ENCODE results near the gene TLE6.
"Not testable (repeated sequence)": the region's sequence is repeated elsewhere in the genome, so short reads cannot be mapped to it uniquely, and the experiment has no call there.

TLE6 gene

DNA sequence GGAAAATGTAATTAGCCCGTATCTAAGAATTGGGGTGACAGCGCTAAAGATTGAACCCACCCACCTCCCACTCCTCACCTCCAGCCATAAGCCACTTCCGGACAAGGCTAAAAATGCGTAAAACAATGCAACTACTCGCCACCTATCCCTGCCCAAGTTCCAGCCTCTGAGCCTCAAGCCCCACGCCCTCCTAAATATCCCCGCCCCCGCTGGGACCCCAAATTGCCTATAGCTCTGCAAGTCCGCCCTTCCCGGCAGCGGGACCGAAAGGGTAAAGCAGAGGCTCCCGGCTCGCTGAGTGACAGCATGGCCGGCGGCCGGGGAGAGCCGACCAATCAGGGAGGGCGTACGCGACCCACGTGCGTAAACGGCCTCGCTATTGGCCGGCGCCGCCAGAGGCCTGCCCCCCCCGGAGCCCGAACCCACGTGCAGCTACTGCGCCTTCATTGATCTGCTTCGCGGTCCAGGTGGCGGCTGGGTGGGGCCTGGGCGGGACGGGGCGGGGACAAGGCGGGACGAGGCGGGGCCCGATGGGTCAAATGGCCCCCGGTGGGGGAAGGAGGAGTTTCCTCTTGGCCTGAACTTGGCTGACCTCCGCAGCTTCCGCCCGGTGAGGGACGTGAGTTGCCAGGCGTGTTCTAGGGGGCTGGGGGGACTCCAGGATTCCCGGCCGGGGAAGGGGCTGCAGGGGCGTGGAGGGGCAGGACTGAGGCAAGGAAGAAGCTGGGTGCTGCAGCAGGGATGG, at the start of gene TLE6:
TSS of gene TLE6 (plus strand) at position 564 of the 745 bp plus-strand sequence. CDS start 670 bp downstream, outside the sequence.
- peak in 1 of 2 donors; percentile 48 for DNase-seq

DNA sequence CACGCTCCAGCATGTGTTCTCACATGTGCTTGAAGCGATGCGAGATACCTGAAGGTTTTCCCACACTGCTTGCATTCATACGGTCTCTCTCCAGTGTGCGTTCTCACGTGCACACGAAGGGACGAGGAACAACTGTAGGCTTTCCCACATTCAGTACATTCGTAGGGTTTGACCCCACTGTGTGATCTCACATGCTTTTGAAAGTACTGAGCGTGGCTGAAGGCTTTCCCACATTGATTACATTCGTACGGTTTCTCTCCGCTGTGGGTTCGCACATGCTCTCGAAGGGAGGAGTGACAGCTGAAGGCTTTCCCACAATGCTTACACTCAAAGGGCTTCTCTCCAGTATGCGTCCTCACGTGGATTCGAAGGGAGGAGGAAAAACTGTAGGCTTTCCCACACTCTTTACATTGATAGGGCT, 43.9 kb upstream of the TLE6 start:
- no peak for DNase-seq

DNA sequence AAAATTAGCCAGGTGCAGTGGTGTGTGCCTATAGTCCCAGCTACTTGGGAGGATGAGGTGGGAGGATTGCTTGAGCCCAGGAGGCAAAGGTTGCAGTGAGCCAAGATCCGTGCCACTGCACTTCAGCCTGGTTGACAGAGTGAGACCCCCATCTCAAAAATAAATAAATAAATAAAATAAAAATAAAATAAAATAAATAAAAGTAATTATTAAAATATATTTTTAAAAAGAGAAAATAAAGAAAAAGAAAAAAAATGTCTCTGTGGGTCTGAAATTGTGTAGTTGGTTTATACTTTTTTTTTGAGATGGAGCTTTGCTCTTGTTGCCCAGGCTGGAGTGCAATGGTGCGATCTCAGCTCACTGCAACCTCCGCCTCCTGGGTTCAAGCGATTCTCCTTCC, 41.5 kb upstream of the TLE6 start:
- DNase-seq: not testable (repeated sequence)

DNA sequence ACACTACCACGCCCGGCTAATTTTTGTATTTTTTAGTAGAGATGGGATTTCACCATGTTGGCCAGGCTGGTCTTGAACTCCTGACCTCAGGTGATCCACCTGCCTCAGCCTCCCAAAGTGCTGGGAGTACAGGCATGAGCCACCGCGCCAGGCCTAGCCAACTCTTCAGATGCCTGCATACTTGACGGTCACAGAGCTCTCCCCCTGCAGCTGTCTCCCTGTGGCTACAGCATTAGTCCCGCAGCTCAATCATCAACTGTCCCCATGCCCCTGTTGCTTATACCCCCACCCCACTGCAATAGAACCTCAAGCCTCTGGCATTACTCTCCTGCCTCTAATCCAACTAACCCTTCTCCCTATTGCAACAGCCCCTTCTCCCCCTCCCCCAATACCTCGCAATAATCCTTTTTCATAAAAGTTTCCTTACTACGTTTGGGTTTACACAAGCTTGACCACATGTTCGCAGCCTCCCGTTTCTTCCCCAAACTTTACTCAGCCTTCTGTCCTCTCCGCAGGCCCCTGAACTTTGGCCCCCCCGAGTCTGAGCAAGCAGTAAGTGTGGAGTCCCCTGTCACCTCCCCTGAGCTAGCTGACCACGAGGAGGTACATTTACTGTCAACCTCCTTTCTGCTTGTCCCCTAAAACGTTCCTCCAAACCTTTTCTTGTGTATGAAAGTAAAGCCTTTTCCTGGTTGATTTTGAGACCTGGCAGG, 34.3 kb upstream of the TLE6 start:
- no peak for DNase-seq

GRCh38 chr19:2944403-2944774, 33.0 kb upstream of the TLE6 start:
- DNase-seq: no peak

- peak; percentile 84 to 98 for DNase-seq
Measured at GRCh38 chr19:2944775-2945574, 32.4 kb upstream of the TLE6 start, which contains the start of gene ZNF77. ZNF77 (minus strand) TSS chr19:2944971; CDS start chr19:2944840, 131 bp downstream.

GRCh38 chr19:2945575-2946184, 31.7 kb upstream of the TLE6 start:
- DNase-seq: no peak

DNA sequence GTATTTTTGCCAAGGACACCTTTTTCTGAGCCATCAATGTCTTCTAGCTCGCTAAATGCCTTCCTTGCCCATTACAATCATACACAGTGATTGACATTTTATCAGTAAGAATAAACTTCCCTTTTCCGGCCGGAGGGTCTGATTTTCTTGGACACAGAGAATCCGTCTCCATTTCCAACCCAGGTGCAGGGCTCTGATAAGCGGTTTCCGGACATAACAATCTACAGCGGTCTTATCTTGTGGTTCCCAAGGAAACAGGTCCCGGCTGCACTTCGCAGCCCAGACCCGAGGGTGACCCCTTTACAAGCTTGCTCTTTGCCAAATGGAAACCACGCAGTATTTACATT, 27.5 kb upstream of the TLE6 start:
- no peak for DNase-seq

DNA sequence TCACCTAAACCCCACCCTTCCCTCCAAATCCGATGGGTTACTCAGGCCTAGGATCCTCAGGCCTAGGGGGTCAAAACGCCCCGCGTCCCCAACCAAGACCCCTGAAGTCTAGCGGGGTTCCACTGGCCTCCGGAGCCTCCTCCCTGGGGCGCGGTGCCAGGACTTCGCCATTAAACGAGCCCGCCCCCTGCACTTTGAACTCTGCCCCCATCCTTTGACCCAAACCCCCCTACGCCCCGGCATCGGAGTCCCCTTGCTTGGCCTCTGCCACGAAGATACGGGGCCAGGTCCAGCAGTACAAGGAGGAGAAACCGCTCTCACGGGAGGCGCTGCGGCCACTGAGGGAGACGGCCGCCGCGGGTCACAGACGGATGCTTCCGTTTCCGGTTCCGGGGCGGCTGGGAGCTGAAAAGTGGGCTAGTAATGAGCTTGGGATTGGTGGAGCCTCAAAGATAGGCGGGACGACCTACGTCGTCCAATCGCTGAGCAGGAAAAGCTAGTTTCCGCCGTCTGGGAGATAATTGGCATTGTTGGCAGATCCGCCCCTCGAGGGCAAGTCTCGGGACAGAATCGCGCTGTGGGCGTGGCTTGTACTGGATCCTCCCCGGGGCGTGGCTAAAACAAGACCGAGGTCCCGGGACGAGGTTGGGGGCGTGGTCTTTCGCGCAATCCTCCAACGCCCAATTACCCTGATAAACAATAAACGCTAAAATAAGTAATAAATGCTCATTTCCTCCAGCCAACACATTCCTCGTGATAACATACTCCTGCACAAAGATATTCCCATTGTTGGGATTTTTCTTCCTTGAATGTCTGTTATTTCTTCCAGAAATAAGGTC, 26.9 kb upstream of the TLE6 start:
- DNase-seq: peak; percentile 98

GRCh38 chr19:2952953-2953481, 24.3 kb upstream of the TLE6 start:
- DNase-seq: no peak

DNA sequence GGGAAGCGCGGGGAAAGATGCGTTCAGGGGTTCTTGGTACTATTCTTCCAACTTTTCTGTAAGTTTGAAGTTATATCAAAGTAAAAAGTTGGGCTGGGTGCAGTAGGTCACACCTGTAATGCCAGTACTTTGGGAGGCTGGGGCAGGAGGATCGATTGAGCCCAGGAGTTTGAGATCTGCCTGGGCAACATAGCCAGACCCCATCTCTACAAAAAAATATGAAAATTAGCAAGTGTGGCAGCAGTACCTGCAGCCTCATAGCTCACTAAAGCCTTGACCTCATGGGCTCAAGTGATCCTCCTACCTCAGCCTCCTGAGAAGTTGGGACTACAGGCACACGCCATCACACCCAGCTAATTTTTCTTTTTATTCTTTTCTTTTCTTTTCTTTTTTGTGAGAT, 20.2 kb upstream of the TLE6 start:
- no peak for DNase-seq

GRCh38 chr19:2960120-2960519, 17.2 kb upstream of the TLE6 start:
- DNase-seq: no peak

- peak in 1 of 2 donors; percentile 81 for DNase-seq
Measured at GRCh38 chr19:2962018-2962670, 15.2 kb upstream of the TLE6 start.

GRCh38 chr19:2963122-2963521, 14.2 kb upstream of the TLE6 start:
- no peak for DNase-seq

DNA sequence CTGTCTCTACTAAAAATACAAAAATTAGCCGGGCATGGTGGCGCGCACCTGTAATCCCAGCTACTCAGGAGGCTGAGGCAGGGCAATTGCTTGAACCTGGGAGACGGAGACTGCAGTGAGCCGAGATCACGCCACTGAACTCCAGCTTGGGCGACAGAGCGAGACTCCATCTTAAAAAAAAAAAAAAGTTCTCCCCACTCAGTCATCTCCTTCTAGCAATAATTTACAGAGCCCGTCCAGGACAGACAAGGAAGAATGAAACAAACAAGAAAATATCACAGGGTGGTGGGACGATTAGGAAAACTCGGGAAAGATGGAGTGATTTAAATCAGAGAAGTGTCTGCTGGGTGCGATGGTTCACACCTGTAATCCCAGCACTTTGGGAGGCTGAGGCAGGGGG, 13.7 kb upstream of the TLE6 start:
- DNase-seq: not testable (repeated sequence)

- no peak for DNase-seq
Measured at GRCh38 chr19:2964874-2965273, 12.5 kb upstream of the TLE6 start.

GRCh38 chr19:2967972-2968371, 9.4 kb upstream of the TLE6 start:
- DNase-seq: no peak

DNA sequence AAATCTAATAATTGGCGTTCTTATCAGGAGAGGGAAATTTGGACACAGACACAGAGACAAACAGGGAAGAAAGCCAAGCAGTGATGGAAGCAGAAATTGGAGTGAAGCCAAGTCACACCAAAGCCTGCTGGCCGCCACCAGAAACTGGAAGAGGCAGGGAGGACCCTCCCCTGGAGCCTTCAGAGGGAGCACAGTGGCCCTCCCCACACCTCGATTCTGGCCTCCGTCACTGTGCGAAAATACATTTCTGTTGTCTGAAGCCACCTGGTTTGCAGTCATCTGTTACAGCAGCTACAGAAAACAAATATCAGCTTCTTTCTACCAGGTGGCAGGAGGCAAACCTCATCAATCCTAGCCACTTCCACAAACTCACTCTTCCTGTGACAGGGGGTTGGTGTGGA, 8.3 kb upstream of the TLE6 start:
- no peak for DNase-seq

- no peak for DNase-seq
Measured at GRCh38 chr19:2970201-2970835, 7.0 kb upstream of the TLE6 start.

DNA sequence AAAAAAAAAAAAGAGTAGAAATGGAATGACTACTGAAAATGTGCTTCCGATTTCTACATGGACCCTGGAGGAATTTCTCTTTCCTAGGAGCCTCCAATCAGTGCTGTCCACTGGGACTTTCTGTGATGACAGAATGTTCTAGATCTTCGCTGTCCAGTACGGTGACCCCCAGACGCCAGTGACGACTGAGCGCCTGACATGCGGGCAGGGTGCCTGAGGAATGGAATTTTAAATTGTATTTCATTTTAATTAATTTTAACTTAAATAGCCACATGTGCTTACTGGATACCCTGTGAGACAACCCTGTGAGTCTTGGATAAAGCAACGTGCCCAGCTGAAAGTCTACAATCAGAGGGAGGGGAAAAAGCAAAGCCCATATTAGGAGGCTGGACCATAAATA, 4.1 kb upstream of the TLE6 start:
- no peak for DNase-seq
